Choroid plexus epithelial cell (primary cell): ENCODE measurements around the gene PDPK1.

ENCODE experiments used
- DNase-seq: peaks from one replicate; pipeline ENCODE4 v3.0.0-alpha.2; 2010; ENCODE audit warnings: low read depth
- H3K4me3 ChIP-seq: 2 replicates; pipeline ENCODE4 v1.5.1; 2011; ENCODE audit warnings: low read depth, mild to moderate bottlenecking, control low read depth, low read length, moderate library complexity
- CTCF ChIP-seq: conservative IDR thresholded peaks from 2 replicates; pipeline ENCODE4 v1.5.1; 2011; ENCODE audit warnings: low read depth, mild to moderate bottlenecking, control low read depth, inconsistent platforms, low read length, moderate library complexity

PDPK1 gene

GRCh38 chr16:2495041-2495440 is 42.8 kb upstream of the PDPK1 start:
- no peak for TF ChIP-seq CTCF
- no peak overlapping the region for H3K4me3 ChIP-seq

GRCh38 chr16:2496223-2497115 is 41.4 kb upstream of the PDPK1 start:
- TF ChIP-seq CTCF, result no peak
- DNase-seq, result no peak
- H3K4me3 ChIP-seq, result no peak overlapping the region

More at GRCh38 chr16:2495041-2495440, 42.8 kb upstream of the PDPK1 start:
- DNase-seq, result no peak

GRCh38 chr16:2497116-2497630 is 40.6 kb upstream of the PDPK1 start:
- H3K4me3 ChIP-seq, result no peak overlapping the region
- TF ChIP-seq CTCF, result no peak
- DNase-seq, result no peak

- TF ChIP-seq CTCF, result no peak
- no peak for DNase-seq
- no peak overlapping the region for H3K4me3 ChIP-seq
Observed at GRCh38 chr16:2497695-2498484, 39.9 kb upstream of the PDPK1 start.

GRCh38 chr16:2498531-2499253 is 39.1 kb upstream of the PDPK1 start:
- TF ChIP-seq CTCF, result no peak
- no peak for DNase-seq

GRCh38 chr16:2499454-2499853 is 38.4 kb upstream of the PDPK1 start:
- H3K4me3 ChIP-seq, result no peak overlapping the region
- TF ChIP-seq CTCF, result no peak
- no peak for DNase-seq

More at GRCh38 chr16:2498531-2499253, 39.1 kb upstream of the PDPK1 start:
- H3K4me3 ChIP-seq, result no peak overlapping the region
